Heart left ventricle (tissue), 13 donors: ENCODE results near the gene SHISA9.

Experiments used
- CTCF ChIP-seq, 12 donors: fragments of 200-600 bp; sonication (generic) in 4 of 12; IDR thresholded peaks; one replicate each; pipeline versions ENCODE4 v1.5.0 to v1.8.0; 2018 to 2022; ENCODE audit warnings: antibody characterized with exemption in 12 of 12, mild to moderate bottlenecking in 5 of 12
- POLR2A ChIP-seq, 2 donors: fragments of 450-650 bp; IDR thresholded peaks; one replicate each; pipeline ENCODE4 v1.6.1; 2017; ENCODE audit warnings: antibody characterized with exemption in 2 of 2, mild to moderate bottlenecking in 2 of 2, moderate library complexity in 2 of 2
- donor health status: ischemic (EF 13 %, LVEDD 7.1; RV severe dilation, severe dysfunction).
- donor health status: DM: no; HTN: yes; CAD: no.
- donor health status: DM: no; HTN: no; CAD: no.
- donor health status: ischemic (EF 25% LVEDD 6.9; RV normal size, moderate dysfunction).
- donor health status: ischemic (EF 25% LVEDD 5.7; RV mildly dilated, moderate dysfunction).
- donor health status: ischemic (EF 35%, LVEDD 5.7; RV mildly dilated, moderate dysfunction).
- donor health status: nonischemic (EF 11% LVEDD 7.7; RV severe dilation, severe dysfunction).
- donor health status: DM: yes; HTN: yes; CAD: no.
- donor health status: PGD.
- donor health status: ischemic (EF 29% LVEDD 5.4; RV normal size, mild dysfunction).
- donor health status: nonischemic (EF 23%, LVEDD 6.1; RV moderate dilation, normal function).

GRCh38 chr16:13105427-13105826 is 204.0 kb downstream of the SHISA9 start:
- TF ChIP-seq POLR2A (IDR thresholded peaks at IDR 0.05) (no peak), CTCF (IDR thresholded peaks at IDR 0.05) (no peak)
